MCF 10A (cell line): Measurements from ENCODE around the gene OVOL2. TPM values are rescaled to one million over a fixed set of nuclear protein-coding genes. Genes with fewer than 3 reads are reported as not detected.

ENCODE experiments used
- BruUV-seq: library from RNA; stranded (reverse); fragments of 400-500 nt; replicated peaks from 2 replicates; lab custom pipeline; 2021; lab: Mats Ljungman, UMichigan
- CTCF ChIA-PET: fragments of 300-600 bp; sonication (Branson Sonifier 250); formaldehyde crosslinking; extraction: SDS; loops from one replicate; lab custom pipeline; 2021; ENCODE audit warnings: antibody characterized with exemption, inconsistent platforms; lab: Yijun Ruan, JAX
- POLR2A ChIA-PET: fragments of 300-600, 350-650 bp; sonication (Branson Sonifier 250); formaldehyde crosslinking; extraction: SDS; loops from one replicate; lab custom pipeline; 2020; ENCODE audit warnings: antibody characterized with exemption, inconsistent platforms; lab: Yijun Ruan, JAX
- DNase-seq: peaks from one replicate; pipeline ENCODE4 v3.0.0-alpha.2; 2018; ENCODE audit not compliant: unreplicated experiment
- H3K27ac Mint-ChIP-seq: one replicate; pipeline ENCODE4 v1.8.0; 2022; ENCODE audit warnings: mild to moderate bottlenecking, low read depth, mixed read lengths; ENCODE audit not compliant: unreplicated experiment
- H3K27me3 Mint-ChIP-seq: one replicate; pipeline ENCODE4 v1.8.0; 2022; ENCODE audit warnings: mixed read lengths; ENCODE audit not compliant: insufficient read depth, unreplicated experiment
- H3K36me3 Mint-ChIP-seq: one replicate; pipeline ENCODE4 v1.8.0; 2022; ENCODE audit warnings: mild to moderate bottlenecking, moderate library complexity, mixed read lengths; ENCODE audit not compliant: insufficient read depth, unreplicated experiment
- H3K4me1 Mint-ChIP-seq: one replicate; pipeline ENCODE4 v1.8.0; 2022; ENCODE audit warnings: mixed read lengths; ENCODE audit not compliant: insufficient read depth, unreplicated experiment
- H3K4me3 Mint-ChIP-seq: one replicate; pipeline ENCODE4 v1.8.0; 2022; ENCODE audit warnings: mild to moderate bottlenecking, moderate library complexity, mixed read lengths; ENCODE audit not compliant: unreplicated experiment
- H3K9me3 Mint-ChIP-seq: one replicate; pipeline ENCODE4 v1.8.0; 2022; ENCODE audit warnings: mixed read lengths; ENCODE audit not compliant: unreplicated experiment
- CTCF ChIP-seq: fragments of 200-600 bp; IDR thresholded peaks from one replicate; pipeline ENCODE4 v1.8.0; 2022; ENCODE audit warnings: antibody characterized with exemption, mild to moderate bottlenecking; ENCODE audit not compliant: unreplicated experiment
- intact Hi-C: fragments of 100-400 bp; cut with micrococcal nuclease; formaldehyde crosslinking; loops from 2 replicates; pipeline ENCODE4 v1.14.1; 2022
- total RNA-seq: library from RNA; stranded (reverse); gene quantifications from 2 replicates; pipeline ENCODE4 v1.2.3, GENCODE V29; 2022

OVOL2 gene
- total RNA-seq, 1 experiment from 2014 or later: 2.1 TPM

- no TSS peak for BruUV-seq
- TF ChIP-seq CTCF: no peak
- ChIA-PET CTCF (interaction anchor here (0.7 to 2.2 kb wide), 2 partner anchors 18 to 1253 kb away, joined by 4 to 5 read pairs; no protein-coding TSS in a partner anchor), POLR2A (no interaction called here)
- Mint-ChIP-seq H3K4me1 (no peaks in the 10 kb centered on the region), H3K27me3 (no peaks in the 10 kb centered on the region), H3K4me3 (no peak overlapping the region), H3K36me3 (no peaks in the 10 kb centered on the region), H3K9me3 (no peaks in the 10 kb centered on the region), H3K27ac (no peak overlapping the region)
- DNase-seq: no peak
- intact Hi-C loops: no loop called here
Observed at GRCh38 chr20:18014411-18014810, 43.3 kb downstream of the OVOL2 start.

GRCh38 chr20:18012901-18013300 is 44.8 kb downstream of the OVOL2 start:
- no peaks in the 10 kb centered on the region for H3K36me3 Mint-ChIP-seq
- H3K9me3 Mint-ChIP-seq: no peaks in the 10 kb centered on the region
- no peak for TF ChIP-seq CTCF
- ChIA-PET POLR2A (interaction anchor here (0.6 kb wide), 1 partner anchor 454 kb away, joined by 3 read pairs; the partner anchor contains the start of gene DZANK1), CTCF (interaction anchor here (0.6 to 1.1 kb wide), 3 partner anchors 16 to 464 kb away, joined by 3 to 5 read pairs (median 4); no protein-coding TSS in a partner anchor)
- intact Hi-C loops: no loop called here
- H3K27ac Mint-ChIP-seq: no peak overlapping the region
- no TSS peak for BruUV-seq
- H3K4me3 Mint-ChIP-seq: no peak overlapping the region
- no peak for DNase-seq
- no peaks in the 10 kb centered on the region for H3K27me3 Mint-ChIP-seq
- no peaks in the 10 kb centered on the region for H3K4me1 Mint-ChIP-seq

DNA sequence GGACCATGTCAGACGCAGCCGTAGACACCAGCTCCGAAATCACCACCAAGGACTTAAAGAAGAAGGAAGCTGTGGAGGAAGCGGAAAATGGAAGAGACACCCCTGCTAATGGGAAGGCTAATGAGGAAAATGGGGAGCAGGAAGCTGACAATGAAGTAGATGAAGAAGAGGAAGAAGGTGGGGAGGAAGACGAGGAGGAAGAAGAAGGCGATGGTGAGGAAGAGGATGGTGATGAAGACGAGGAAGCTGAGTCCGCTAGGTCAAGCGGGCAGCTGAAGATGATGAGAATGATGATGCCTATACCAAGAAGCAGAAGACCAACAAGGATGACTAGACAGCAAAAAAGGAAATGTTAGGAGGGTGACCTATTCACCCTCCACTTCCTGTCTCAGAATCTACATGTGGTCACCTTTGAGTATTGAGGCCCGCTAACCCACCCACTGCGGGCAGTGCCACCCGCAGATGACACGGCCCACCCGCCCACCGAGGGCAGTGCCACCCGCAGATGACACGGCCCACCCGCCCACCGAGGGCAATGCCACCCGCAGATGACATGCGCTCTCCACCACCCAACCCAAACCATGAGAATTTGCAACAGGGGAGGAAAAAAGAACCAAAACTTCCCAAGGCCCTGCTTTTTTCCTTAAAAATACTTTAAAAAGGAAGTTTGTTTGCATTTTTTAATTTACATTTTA is 45.6 kb downstream of the OVOL2 start:
- TF ChIP-seq CTCF: no peak
- POLR2A ChIA-PET: no interaction called here
- H3K4me3 Mint-ChIP-seq: no peak overlapping the region
- intact Hi-C loops: no loop called here
- H3K36me3 Mint-ChIP-seq: no peaks in the 10 kb centered on the region
- CTCF ChIA-PET: interaction anchor here (1.1 kb wide), 1 partner anchor 15 kb away, joined by 5 read pairs; no protein-coding TSS in a partner anchor
- no peaks in the 10 kb centered on the region for H3K27me3 Mint-ChIP-seq
- no peak for DNase-seq
- no peaks in the 10 kb centered on the region for H3K4me1 Mint-ChIP-seq
- H3K27ac Mint-ChIP-seq: no peak overlapping the region
- H3K9me3 Mint-ChIP-seq: no peaks in the 10 kb centered on the region
- no TSS peak for BruUV-seq

GRCh38 chr20:18011482-18011881 is 46.2 kb downstream of the OVOL2 start:
- intact Hi-C loops: no loop called here
- no peak for TF ChIP-seq CTCF
- CTCF ChIA-PET: interaction anchor here (0.7 kb wide), 1 partner anchor 579 kb away, joined by 3 read pairs; no protein-coding TSS in a partner anchor

More at GRCh38 chr20:18011482-18011881, 46.2 kb downstream of the OVOL2 start:
- POLR2A ChIA-PET: no interaction called here
- Mint-ChIP-seq H3K27ac (no peak overlapping the region), H3K9me3 (no peaks in the 10 kb centered on the region), H3K27me3 (no peaks in the 10 kb centered on the region), H3K4me3 (no peak overlapping the region), H3K36me3 (no peaks in the 10 kb centered on the region), H3K4me1 (no peaks in the 10 kb centered on the region)
- no TSS peak for BruUV-seq
- no peak for DNase-seq
